A549 (cell line): ENCODE results near the gene MECR.

Experiments used
- POLR2A ChIP-seq: IDR thresholded peaks from 2 replicates; pipeline ENCODE4 v1.6.1; 2012; ENCODE audit warnings: mild to moderate bottlenecking, low read length
- TF ChIP-seq, protein P1 (sequence below): fragments of >200 bp; sonication (Bioruptor Twin); formaldehyde crosslinking; IDR thresholded peaks from 3 replicates; pipeline ENCODE4 v1.5.1; 2016
- TF ChIP-seq, protein P2 (sequence below): IDR thresholded peaks from 2 replicates; pipeline ENCODE4 v1.6.1; 2012

DNA sequence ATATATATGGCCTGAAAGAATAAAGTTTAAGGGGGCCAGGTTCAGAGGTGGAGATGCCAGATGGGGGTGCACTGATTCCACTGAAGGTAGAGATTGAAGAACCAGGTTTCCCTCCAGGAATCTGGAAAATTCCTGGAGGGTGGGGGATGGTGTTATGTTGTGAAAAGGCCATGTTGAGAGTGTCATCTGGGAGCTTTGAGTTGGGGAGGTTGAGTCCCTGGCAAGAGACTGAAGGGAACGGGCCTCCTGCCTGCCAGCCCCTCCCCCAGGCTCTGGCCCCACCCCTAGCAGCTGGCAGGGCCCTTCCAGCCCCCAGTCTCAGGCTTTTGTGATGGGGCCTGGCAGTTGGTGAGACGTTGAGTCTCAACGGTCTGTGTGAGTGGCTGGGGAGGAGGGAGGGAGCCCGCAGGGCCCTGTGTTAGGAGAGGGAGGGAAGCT lies 9.7 kb upstream of the MECR start:
- TF ChIP-seq POLR2A, result no peak
- TF ChIP-seq, protein P1, sequence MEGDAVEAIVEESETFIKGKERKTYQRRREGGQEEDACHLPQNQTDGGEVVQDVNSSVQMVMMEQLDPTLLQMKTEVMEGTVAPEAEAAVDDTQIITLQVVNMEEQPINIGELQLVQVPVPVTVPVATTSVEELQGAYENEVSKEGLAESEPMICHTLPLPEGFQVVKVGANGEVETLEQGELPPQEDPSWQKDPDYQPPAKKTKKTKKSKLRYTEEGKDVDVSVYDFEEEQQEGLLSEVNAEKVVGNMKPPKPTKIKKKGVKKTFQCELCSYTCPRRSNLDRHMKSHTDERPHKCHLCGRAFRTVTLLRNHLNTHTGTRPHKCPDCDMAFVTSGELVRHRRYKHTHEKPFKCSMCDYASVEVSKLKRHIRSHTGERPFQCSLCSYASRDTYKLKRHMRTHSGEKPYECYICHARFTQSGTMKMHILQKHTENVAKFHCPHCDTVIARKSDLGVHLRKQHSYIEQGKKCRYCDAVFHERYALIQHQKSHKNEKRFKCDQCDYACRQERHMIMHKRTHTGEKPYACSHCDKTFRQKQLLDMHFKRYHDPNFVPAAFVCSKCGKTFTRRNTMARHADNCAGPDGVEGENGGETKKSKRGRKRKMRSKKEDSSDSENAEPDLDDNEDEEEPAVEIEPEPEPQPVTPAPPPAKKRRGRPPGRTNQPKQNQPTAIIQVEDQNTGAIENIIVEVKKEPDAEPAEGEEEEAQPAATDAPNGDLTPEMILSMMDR, result no peak
- TF ChIP-seq, protein P2, sequence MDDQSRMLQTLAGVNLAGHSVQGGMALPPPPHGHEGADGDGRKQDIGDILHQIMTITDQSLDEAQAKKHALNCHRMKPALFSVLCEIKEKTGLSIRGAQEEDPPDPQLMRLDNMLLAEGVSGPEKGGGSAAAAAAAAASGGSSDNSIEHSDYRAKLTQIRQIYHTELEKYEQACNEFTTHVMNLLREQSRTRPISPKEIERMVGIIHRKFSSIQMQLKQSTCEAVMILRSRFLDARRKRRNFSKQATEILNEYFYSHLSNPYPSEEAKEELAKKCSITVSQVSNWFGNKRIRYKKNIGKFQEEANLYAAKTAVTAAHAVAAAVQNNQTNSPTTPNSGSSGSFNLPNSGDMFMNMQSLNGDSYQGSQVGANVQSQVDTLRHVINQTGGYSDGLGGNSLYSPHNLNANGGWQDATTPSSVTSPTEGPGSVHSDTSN, result no peak
